Limb (tissue), 2 donors: Measurements from ENCODE around the gene ESRRB.

ENCODE experiments used
- DNase-seq, 2 donors: peaks; one replicate each; pipeline ENCODE4 v3.0.0-alpha.2; 2016; ENCODE audit errors: extremely low spot score in 2 of 2

The ESRRB gene

GRCh38 chr14:76352639-76353281, 23.2 kb upstream of the ESRRB start:
- DNase-seq: peak; percentile 65 to 86

GRCh38 chr14:76354310-76354709, 21.6 kb upstream of the ESRRB start:
- DNase-seq: no peak

- DNase-seq: no peak
These were observed 20.2 kb upstream of the ESRRB start for GRCh38 chr14:76355771-76356170.

GRCh38 chr14:76371066-76371465, 4.9 kb upstream of the ESRRB start:
- no peak for DNase-seq

- DNase-seq: no peak
These were observed 2.5 kb upstream of the ESRRB start for GRCh38 chr14:76373456-76373855.

GRCh38 chr14:76375484-76375883, 453 bp upstream of the ESRRB start:
- DNase-seq: no peak

GRCh38 chr14:76376409-76376877, 506 bp downstream of the ESRRB start:
- DNase-seq: no peak

GRCh38 chr14:76376878-76377734, 1.2 kb downstream of the ESRRB start:
- peak in 1 of 2 donors; percentile 39 for DNase-seq

GRCh38 chr14:76377735-76378074, 1.8 kb downstream of the ESRRB start:
- DNase-seq: no peak

GRCh38 chr14:76380991-76381390, 5.1 kb downstream of the ESRRB start:
- DNase-seq: no peak

- DNase-seq: no peak
These were observed 6.0 kb downstream of the ESRRB start for GRCh38 chr14:76381817-76382494.

- DNase-seq: no peak
These were observed 6.5 kb downstream of the ESRRB start for GRCh38 chr14:76382495-76382832.

GRCh38 chr14:76385435-76385834, 9.5 kb downstream of the ESRRB start:
- DNase-seq: no peak

- peak; percentile 40 to 86 for DNase-seq
These were observed 11.2 kb downstream of the ESRRB start for GRCh38 chr14:76386944-76387782.

- DNase-seq: no peak
These were observed 13.9 kb downstream of the ESRRB start for GRCh38 chr14:76389841-76390240.

GRCh38 chr14:76390621-76391020, 14.7 kb downstream of the ESRRB start:
- DNase-seq: no peak

- DNase-seq: no peak
These were observed 16.2 kb downstream of the ESRRB start for GRCh38 chr14:76391981-76392690.

- no peak for DNase-seq
These were observed 18.6 kb downstream of the ESRRB start for GRCh38 chr14:76394569-76394968.

GRCh38 chr14:76395161-76395560, 19.2 kb downstream of the ESRRB start:
- DNase-seq: no peak

GRCh38 chr14:76396714-76397187, 20.8 kb downstream of the ESRRB start:
- DNase-seq: no peak

GRCh38 chr14:76405627-76406026, 29.7 kb downstream of the ESRRB start:
- no peak for DNase-seq
